AG20443 (cell line): Measurements from ENCODE around the gene PROM1.

Experiments used
- DNase-seq: peaks from one replicate; pipeline ENCODE4 v3.0.0; 2012; ENCODE audit warnings: low spot score, mixed read lengths

PROM1 gene

DNA sequence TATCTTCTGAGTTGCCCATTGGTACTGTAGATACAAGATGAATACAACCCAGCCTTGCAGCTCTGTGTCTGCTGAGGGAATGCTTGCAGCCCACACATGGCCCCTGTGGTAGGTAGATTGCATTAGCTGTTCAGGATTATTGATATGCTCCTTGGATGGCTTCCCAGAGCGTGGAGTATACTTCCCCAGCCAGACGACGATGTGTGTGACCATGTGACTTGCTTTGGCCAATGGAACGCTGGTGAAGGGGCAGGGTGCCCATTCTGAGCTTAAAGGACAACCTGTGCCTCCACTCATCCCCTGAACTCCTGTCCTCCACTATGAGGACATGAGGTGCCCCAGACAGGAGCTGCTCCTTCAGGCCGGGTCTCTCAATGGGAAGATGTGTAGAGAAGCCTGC is 96.9 kb downstream of the PROM1 start:
- DNase-seq, result no peak

DNA sequence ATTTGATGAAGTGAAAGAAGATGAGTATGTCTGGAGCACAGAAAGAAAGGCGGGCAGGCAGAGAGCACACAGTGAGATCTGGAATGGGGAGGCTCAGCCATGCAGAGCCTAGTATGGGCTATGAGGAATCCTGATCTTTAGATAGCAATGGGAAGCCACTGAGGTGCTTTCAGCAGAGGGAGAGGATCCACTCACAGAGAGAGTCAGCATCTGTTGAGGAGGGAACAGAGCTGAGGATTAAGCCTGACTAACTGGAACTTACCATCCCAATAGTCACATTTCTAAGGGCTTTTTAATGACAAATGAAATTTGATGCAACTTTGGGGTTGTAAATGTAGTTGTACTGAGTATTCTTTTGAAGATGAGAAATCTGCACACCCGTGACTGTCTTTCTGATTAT is 100.2 kb downstream of the PROM1 start:
- no peak for DNase-seq

DNA sequence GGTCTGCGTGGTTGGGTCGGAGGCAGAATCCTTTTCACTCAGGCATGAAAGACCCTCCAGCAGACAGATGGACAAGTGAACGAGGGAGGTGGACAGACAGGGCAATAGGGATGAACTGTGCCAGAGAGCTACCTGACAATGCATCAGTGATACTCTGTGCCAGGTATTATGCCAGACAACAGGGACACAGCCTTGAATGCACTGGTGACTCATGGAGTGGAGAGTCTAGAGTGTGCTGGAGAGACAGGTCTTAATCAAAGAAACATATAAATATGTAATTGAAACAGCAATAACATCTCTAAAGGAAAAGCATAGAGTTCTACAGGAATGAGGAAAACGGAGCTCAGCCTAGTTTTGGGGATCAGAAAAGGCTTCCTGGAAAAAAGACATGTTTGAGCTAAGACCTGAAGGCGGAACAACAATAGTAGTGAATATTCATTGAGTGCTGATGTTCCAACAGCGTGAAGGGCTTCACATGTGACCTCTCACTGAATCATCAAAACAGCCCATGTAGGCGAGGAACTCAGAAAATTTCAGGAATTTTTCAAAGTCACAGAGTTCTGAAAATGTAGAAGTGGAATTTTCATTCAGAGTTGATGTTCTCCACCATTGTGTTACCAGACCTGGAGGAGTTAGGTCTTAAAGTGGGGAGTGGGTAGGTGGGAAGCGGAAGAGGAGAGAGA is 100.8 kb downstream of the PROM1 start:
- no peak for DNase-seq

GRCh38 chr4:15976456-15977447 is 107.1 kb downstream of the PROM1 start:
- DNase-seq, result no peak

DNA sequence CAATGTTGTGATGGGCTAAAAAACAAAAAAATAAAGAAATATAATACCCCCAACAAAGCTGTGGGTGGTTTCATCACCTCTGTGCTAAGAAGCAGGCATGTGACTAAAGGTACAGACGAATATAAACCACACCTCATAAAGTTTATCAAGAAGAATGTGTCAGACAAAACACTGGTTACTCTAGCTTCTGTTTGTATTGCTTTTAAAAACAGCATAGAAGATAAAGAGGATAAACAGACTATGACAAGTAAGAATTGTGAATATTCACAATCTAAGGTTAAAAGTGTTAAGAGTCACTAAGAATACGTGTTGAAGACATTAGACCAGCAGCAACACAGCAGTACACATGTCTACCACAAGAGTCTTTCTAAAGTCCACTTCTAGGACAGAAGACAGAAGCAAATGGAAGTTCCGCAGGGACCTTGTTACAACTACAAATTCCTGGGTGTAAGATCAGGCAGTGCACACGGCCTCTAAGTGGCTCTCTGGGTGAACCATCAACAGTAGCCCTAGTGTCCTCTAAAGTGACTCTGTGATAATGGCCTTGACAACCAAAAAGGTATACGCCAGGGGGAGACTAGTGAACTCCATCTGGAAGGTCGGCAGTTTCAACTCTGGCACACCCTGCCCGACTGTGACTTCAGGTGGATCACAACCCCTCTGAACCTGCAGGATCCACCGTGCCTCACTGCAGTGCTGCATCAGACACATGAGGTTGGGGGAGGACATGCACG is 112.6 kb downstream of the PROM1 start:
- DNase-seq, result no peak

DNA sequence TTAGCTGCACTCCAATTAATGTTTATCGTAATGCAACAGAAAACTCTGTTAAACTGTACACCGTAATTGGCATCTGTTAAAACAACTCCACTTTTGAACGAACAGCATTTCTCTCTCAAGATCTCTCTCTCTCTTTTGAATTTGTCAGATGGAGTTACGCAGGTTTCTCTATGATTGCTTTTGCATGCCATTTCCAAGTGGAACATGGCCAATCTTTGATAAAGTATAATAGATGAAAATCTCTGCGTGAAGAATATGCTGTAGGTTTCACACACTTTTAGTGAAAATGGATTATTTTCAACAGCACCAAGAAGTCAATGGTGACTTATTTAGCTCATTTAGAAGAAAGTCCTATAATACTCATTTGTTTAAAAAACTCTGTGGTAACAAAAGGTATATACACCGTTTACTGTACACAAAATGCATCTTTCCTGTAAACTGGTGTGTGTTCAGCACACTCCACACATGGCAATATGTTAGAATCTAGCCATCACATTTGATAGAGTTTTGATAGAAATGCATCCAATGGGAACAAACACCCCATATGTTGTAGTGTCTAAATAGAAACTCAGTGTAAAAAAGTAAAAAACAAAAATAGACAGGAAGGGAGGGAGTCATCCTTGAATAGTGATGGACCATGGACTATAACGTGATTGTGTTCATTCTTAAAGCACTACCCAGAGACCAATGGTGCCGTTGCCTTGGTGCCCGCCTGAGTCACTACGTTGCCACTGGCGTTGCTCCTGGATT is 115.1 kb downstream of the PROM1 start:
- DNase-seq, result no peak

- no peak for DNase-seq
Observed at GRCh38 chr4:15965325-15965724, 118.5 kb downstream of the PROM1 start.

GRCh38 chr4:15964159-15964558 is 119.7 kb downstream of the PROM1 start:
- no peak for DNase-seq

DNA sequence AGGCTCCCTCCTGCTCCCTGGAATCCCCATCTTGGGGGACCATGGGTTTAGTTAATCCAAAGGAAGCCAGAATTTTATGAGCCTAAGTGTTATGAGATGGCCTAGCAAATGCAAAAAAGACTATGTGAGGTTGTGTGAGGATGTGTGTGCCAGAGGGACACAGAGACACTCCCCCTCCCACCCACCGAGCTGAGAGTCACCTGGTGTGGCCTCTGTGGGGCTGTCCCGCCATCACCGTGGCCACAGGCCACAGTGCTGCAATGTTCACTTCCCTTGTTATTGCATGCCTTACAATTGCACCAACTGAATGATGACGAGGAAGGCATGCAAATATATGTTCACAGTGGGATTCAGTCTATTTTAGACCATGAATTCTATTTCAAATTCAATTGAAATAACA is 120.2 kb downstream of the PROM1 start:
- DNase-seq, result no peak

DNA sequence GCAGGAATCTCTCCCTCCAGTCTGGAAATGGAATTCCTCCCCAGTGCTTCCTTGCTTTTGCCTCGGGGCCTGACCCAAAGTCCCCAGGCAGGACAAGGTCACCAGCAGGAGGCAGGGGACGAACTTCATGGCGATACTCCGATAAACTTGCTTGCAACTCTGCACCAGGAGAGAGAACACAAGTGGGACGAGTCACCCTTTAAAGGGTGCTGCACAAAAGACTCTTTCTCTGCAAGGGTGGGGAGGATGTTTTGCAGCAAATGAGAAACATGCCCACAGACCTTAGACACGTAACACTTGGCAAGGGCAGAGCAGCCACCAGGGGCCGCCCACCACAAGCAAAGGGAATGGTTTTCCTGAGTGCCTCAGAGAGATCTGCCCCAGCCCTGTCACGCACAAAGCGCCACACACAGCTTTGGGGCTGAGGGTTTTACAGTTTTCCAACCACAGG is 120.8 kb downstream of the PROM1 start, which contains the start of gene FGFBP2:
Gene FGFBP2, minus strand, starts transcription at position 175 of the 451 bp plus-strand sequence. Its CDS starts 46 bp downstream, at position 129.
- peak; percentile 74 for DNase-seq

- no peak for DNase-seq
Observed at GRCh38 chr4:15961781-15962510, 121.9 kb downstream of the PROM1 start.

- no peak for DNase-seq
Observed at GRCh38 chr4:15958562-15958961, 125.3 kb downstream of the PROM1 start.

DNA sequence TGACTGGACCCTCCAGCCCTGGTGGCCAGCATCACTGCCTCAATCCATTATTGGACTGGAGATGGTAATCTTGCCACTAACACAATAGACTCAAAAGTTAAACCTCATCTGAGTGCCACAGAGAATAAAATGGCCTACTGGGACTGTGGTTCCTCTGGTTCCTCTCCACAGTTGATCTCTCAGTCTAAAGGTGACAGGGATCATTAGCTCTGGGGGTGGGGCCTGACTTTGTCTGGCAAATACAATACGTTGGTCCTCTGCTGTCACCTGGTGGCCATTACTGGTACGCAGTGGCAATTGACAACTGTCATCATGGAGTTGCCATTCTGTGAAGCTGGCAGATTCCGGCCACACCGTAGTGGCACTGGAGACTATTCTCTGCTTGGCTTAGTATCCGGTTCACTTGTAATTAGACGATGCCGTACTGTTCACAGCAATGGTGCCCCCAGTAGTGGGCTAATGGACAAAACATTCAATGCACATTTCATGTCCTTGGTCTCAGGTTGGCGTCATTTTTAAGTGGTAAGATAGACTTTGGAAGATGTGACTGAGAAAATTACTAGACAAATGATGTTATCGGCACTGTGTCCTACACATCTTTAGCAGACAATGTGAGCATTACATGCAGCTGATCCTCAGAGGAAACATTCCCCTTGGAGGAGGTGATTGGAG is 127.5 kb downstream of the PROM1 start:
- DNase-seq, result peak; percentile 82

DNA sequence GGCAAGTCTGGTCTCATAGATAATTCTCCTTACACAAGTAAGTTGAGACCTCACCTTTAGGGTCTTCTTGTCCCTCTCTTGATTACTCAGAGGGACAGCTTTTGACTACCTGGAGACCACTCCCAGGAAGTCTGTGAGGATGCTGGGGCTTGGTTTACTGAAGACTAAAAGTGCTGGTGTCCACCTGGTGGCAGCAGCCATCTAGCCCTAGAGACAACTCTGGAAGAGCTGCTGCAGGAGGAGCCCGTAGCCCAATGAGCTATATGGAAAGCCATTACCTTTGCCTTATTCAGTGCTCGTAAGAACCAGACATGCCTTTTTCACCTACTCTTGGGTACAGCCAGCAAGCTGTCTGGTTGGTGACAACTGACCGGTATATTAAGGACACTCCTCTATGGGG is 128.2 kb downstream of the PROM1 start:
- no peak for DNase-seq

GRCh38 chr4:15953625-15954024 is 130.2 kb downstream of the PROM1 start:
- no peak for DNase-seq

DNA sequence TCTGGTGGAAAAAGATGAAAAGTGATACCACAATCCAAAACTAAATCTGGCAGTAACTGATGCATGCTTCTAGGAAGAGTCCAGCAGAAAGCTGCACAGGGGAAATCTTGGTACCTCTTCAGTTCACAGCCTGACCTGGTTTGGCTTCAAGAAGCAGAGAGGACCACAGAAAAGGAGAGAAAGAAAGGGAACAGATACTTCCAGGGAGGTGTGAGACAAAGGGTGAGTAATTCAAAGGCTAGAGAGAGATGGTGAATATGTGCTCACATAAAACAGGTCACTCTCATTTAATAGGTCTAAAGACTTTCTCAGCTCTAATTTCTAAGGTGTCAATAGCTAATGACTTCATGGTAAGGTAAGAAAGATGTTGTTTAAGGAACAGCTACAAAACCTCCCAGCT is 132.0 kb downstream of the PROM1 start:
- no peak for DNase-seq

- DNase-seq, result no peak
Observed at GRCh38 chr4:15948826-15949225, 135.0 kb downstream of the PROM1 start.

DNA sequence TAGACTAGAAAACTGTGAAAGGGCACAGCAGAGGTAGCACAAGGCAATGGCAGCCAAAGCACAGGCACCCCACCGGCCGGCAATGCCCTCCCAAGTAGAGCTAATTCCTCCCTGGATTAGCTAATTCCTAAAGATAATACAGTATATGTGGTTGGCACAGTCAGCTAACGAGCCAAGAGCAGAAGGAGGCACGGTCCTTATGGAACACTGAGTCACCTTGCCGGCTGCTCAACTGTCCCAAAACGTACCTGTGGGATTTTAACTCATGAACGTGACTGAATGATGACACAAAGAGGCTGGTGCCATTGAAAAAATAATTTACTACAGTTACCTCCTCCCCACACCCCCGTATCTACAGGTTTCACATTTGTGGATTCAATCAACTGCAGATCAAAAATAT is 136.1 kb downstream of the PROM1 start:
- DNase-seq, result no peak

DNA sequence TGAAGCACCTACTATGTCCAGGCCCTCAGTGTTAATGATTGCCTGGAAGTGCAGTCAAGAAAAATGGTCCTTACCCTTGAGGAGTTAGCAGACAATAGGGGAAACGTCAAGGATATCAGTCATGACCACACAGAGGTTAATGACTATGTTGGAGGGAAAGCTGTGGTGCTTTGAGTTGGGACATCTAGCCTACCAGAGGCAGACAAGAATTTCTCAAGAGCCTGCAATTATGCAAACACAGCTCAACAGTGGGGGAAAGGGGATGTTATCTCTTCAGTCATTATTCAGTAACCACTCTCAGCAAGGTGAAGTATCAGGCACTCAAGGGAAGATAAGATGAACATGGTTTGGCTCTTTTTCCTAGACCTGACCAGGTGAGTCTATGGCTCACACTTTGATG is 138.3 kb downstream of the PROM1 start:
- DNase-seq, result no peak

- DNase-seq, result no peak
Observed at GRCh38 chr4:15944895-15945294, 138.9 kb downstream of the PROM1 start.
